ENCODE measurements around the gene CA5A.

CA5A gene

GRCh38 chr16:87846705-87847466 lies 89.4 kb downstream of the CA5A start:
- no peak for DNase-seq

GRCh38 chr16:87845807-87846619 lies 90.3 kb downstream of the CA5A start:
- DNase-seq = no peak

GRCh38 chr16:87845213-87845612 lies 91.1 kb downstream of the CA5A start:
- no peak for DNase-seq

GRCh38 chr16:87844809-87845208 lies 91.5 kb downstream of the CA5A start:
- DNase-seq = no peak

GRCh38 chr16:87844120-87844733 lies 92.1 kb downstream of the CA5A start:
- DNase-seq = no peak

- no peak for DNase-seq
Measured at GRCh38 chr16:87843678-87844105, 92.6 kb downstream of the CA5A start.

- DNase-seq = no peak
Measured at GRCh38 chr16:87842209-87842869, 94.0 kb downstream of the CA5A start.

- DNase-seq = no peak
Measured at GRCh38 chr16:87841340-87842208, 94.8 kb downstream of the CA5A start.

- no peak for DNase-seq
Measured at GRCh38 chr16:87840271-87840978, 95.9 kb downstream of the CA5A start.

- no peak for DNase-seq
Measured at GRCh38 chr16:87839542-87840270, 96.6 kb downstream of the CA5A start.

GRCh38 chr16:87838643-87839541 lies 97.4 kb downstream of the CA5A start:
- no peak for DNase-seq
